ENCODE data around the gene FOXP4. TPM values are rescaled to one million over a fixed set of nuclear protein-coding genes. Genes with fewer than 3 reads are reported as not detected.

FOXP4 gene
- total and polyA plus RNA-seq, 10 donors: 3.0 to 12.1 (median 6.5) TPM

DNA sequence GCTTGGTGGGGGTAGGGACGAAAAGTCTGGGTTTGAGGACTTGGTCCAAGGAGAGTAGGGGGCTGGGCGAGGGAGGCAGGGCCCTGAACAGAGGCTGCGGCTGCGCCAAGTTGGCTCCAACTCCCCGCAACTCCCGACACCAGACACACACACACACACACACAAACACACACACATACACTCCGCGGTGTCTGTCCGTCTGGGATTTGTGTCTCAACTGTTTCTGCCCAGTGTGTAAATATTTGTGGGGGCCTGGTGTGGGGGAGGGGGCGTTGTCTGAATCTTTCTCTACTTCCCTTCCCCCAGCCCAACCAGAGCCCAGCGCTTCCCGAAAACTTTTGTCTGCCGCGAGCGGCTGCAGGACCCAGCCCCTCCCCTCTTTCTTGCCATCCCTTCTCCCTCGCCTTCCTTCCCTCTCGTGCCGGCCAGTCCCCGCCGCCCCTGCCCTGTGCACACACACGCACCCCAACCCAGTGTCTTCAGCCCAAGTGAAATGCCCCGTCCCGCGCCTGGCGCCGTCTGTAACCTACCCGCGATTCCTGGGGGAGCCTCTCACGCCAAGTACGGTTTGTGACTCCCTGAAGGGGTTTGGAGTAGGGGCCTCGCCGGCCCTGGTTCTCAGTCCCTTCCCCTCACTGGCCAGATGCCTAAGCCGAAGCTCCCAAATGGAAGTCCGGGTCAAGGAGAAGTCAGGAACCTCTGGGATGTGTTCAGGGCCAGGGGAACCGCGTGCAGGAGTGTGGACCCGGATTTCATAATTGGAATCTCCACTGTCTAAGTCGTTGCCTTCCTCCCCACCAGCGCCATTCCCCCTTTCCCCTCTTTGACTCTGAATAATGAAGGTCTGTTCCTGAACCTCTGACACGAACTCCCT is 93.0 kb downstream of the FOXP4 start:
- peak; percentile 58 for DNase-seq
- H3K27me3 ChIP-seq (replicated peaks in 1 of 7): peaks cover 7 to 61% (median 36%) of the 10 kb centered on the region in 7 donors
- intact Hi-C loops (cut with DNase I; ENCODE audit: low total_unique reads): no loop called here
- H3K9me3 ChIP-seq: no peaks in the 10 kb centered on the region
- peaks cover 14 to 42% (median 28%) of the 10 kb centered on the region in 6 donors for H3K4me1 ChIP-seq
- WGBS, 5 donors: 25 to 29% (median 26%) methylated on average over 35 to 40 of the region's 40 CpGs
- no peak for TF ChIP-seq POLR2A (IDR thresholded peaks at IDR 0.05)
- no peak for TF ChIP-seq POLR2AphosphoS5 (IDR thresholded peaks at IDR 0.05)
- TF ChIP-seq, protein P1, sequence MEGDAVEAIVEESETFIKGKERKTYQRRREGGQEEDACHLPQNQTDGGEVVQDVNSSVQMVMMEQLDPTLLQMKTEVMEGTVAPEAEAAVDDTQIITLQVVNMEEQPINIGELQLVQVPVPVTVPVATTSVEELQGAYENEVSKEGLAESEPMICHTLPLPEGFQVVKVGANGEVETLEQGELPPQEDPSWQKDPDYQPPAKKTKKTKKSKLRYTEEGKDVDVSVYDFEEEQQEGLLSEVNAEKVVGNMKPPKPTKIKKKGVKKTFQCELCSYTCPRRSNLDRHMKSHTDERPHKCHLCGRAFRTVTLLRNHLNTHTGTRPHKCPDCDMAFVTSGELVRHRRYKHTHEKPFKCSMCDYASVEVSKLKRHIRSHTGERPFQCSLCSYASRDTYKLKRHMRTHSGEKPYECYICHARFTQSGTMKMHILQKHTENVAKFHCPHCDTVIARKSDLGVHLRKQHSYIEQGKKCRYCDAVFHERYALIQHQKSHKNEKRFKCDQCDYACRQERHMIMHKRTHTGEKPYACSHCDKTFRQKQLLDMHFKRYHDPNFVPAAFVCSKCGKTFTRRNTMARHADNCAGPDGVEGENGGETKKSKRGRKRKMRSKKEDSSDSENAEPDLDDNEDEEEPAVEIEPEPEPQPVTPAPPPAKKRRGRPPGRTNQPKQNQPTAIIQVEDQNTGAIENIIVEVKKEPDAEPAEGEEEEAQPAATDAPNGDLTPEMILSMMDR (IDR thresholded peaks at IDR 0.05 in 8 of 11, conservative IDR thresholded peaks at IDR 0.05 in 3 of 11): no peak
- no peaks in the 10 kb centered on the region for H3K36me3 ChIP-seq
- H3K27ac ChIP-seq: no peak overlapping the region
- H3K4me3 ChIP-seq: peak overlapping the region in 6 of 8 donors; percentile 18 to 68 (median 34)

DNA sequence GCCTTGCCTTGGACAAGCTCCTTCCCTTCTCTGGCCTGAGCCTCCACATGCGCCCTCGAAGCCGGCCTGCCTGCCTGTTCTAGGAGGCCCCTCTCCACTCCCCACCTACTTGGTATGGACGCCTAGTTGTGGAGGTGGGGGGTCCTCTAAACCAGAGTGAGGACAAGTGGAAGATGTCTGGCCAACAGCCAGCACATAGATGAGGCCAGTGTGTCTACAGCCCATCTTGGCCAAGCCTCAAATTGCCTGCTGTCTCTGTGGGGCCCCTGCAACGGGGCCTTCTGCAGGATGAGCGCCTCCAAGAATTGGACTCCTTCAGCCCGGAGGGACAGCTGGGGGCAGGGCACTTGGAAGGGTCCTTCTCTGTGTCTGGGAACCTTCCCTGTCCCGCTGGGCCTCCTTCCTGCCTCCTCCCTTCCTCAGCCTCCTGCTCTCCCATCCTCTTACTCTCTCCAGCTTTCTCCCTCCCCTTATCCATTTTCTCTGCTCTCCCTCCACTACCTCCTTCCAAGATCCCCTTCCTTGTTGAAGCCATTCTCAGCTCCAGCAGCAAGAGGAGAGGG is 93.7 kb downstream of the FOXP4 start:
- intact Hi-C loops (cut with DNase I; ENCODE audit: low total_unique reads): no loop called here
- Histone ChIP-seq H3K36me3 (no peaks in the 10 kb centered on the region), H3K4me1 (peaks cover 14 to 42% (median 28%) of the 10 kb centered on the region in 6 donors), H3K4me3 (no peak overlapping the region), H3K9me3 (no peaks in the 10 kb centered on the region), H3K27me3 (replicated peaks in 1 of 7) (peaks cover 7 to 54% (median 36%) of the 10 kb centered on the region in 7 donors), H3K27ac (no peak overlapping the region)
- WGBS, 5 donors: 77 to 90% (median 87%) methylated on average over 7 to 8 of the region's 8 CpGs
- no peak for TF ChIP-seq POLR2AphosphoS5 (IDR thresholded peaks at IDR 0.05)
- no peak for TF ChIP-seq POLR2A (IDR thresholded peaks at IDR 0.05)
- TF ChIP-seq, protein P1 (IDR thresholded peaks at IDR 0.05 in 8 of 11, conservative IDR thresholded peaks at IDR 0.05 in 3 of 11): no peak
- peak; percentile 35 for DNase-seq

DNA sequence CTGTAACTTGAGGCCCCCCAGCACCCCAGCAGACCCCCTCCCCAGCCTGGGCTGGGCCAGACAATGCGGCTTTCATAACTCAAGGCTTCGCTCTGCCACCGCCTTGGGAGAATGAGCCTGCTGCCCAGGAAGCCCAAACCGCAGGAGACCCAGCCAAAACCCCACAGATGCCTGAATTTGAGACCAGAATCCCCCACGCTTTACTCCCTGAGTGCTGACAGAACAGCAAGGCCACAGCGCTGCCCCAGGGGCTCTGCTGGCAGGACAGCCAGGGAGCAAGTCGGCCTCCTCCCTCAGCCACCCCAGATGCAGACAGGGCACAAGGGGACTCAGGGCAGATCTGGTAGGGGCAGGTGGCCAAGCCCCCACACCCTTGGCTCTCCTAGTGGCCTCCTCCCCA is 94.2 kb downstream of the FOXP4 start:
- H3K4me1 ChIP-seq: peaks cover 14 to 42% (median 28%) of the 10 kb centered on the region in 6 donors
- DNase-seq: no peak
- intact Hi-C loops (cut with DNase I; ENCODE audit: low total_unique reads): no loop called here
- no peaks in the 10 kb centered on the region for H3K36me3 ChIP-seq
- H3K27ac ChIP-seq: no peak overlapping the region
- no peak overlapping the region for H3K4me3 ChIP-seq
- H3K9me3 ChIP-seq: no peaks in the 10 kb centered on the region
- WGBS, 5 donors: 86 to 94% (median 92%) methylated on average over 4 to 7 of the region's 7 CpGs
- H3K27me3 ChIP-seq (replicated peaks in 1 of 7): peaks cover 7 to 53% (median 36%) of the 10 kb centered on the region in 7 donors
- TF ChIP-seq POLR2AphosphoS5 (IDR thresholded peaks at IDR 0.05) (no peak), POLR2A (IDR thresholded peaks at IDR 0.05) (no peak)
- TF ChIP-seq, protein P1 (IDR thresholded peaks at IDR 0.05 in 8 of 11, conservative IDR thresholded peaks at IDR 0.05 in 3 of 11): no peak

DNA sequence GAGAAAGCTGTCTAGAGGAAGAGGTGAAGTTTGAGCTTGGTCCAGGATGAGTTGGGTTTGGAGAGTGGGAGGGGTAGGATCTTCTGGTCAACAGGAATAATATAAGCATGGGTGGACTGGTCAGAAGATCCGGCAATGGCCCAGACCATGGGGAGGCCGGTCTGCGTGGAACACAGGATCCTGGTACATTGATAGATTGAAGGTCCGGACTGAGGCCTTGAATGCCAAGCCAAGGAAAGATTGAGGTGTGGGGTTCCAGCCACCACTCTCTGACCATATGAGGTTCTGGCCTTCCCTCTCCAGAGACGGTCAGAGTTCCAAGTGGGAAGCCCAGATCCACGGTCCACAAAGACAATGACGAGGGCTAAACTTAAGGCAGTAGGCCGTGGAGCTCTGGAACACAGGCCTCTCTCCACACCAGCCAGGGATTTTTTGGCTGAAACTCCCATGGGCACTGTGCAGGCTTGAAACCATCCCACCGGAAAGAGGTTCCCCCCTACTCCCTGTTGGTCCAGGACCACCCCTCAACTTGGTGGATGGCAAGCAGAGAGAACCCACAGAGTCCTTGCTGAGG is 95.3 kb downstream of the FOXP4 start:
- no peak overlapping the region for H3K4me3 ChIP-seq
- 75 to 94% (median 90%) methylated on average over 7 to 9 of the region's 9 CpGs for WGBS, 5 donors
- intact Hi-C loops (cut with DNase I; ENCODE audit: low total_unique reads): no loop called here
- no peak for DNase-seq
- no peak overlapping the region for H3K27ac ChIP-seq
- H3K27me3 ChIP-seq (replicated peaks in 1 of 7): peaks cover 7 to 52% (median 31%) of the 10 kb centered on the region in 7 donors
- H3K4me1 ChIP-seq: peaks cover 14 to 42% (median 28%) of the 10 kb centered on the region in 6 donors
- H3K9me3 ChIP-seq: no peaks in the 10 kb centered on the region
- TF ChIP-seq POLR2A (IDR thresholded peaks at IDR 0.05): no peak
- TF ChIP-seq, protein P1 (IDR thresholded peaks at IDR 0.05 in 8 of 11, conservative IDR thresholded peaks at IDR 0.05 in 3 of 11): no peak
- no peak for TF ChIP-seq POLR2AphosphoS5 (IDR thresholded peaks at IDR 0.05)
- H3K36me3 ChIP-seq: no peaks in the 10 kb centered on the region

Measured in spleen (tissue), 11 donors.